ENCODE results near the gene CTH. TPM values are rescaled to one million over a fixed set of nuclear protein-coding genes. Genes with fewer than 3 reads are reported as not detected.
A peak's percentile ranks its signal among the peaks of the same experiment; 100 is the strongest.

Gene CTH
- total and polyA plus RNA-seq, 2 of the 4 experiments (the other 2 are of a cell fraction) = 2.7 to 3.0 TPM

DNA sequence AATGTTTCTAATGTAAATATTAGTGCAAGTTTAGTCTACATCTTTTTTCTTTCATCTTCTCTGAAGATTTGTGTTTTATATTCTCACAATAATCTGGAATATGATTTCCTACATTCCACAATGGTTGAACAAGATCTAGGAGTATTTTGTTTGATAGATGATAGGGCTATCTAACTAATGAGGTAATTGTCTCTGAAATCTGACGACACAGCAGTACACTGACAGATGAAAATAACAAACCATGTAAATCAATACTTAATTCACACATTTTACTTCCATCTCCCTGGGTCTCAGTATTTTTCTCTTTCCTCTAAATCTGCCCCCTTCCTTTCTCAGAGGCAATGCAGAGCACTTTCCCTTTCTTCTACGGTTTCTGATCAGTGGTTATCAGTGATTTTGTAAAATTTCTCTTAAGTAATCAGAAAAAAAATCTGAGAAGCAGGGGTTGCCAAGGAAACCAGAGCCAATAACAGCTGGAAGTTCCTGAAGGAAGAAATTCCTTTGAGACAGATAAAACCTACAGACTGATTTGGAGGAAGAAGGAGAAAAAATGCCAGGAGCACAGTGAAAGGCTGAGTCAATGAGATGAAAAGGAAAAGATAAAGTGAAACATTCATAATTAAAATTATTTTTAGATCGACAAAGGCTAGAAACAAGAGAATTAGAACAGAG is 49.2 kb upstream of the CTH start:
- Histone ChIP-seq H3K27me3 (ENCODE audit: control insufficient read depth, insufficient read depth, low read length) (no peaks in the 10 kb centered on the region), H4K91ac (ENCODE audit: insufficient read depth, low read depth, low read length) (no peak overlapping the region), H3K4ac (ENCODE audit: low read depth, low read length) (no peak overlapping the region), H2AK5ac (ENCODE audit: low read depth, low read length) (no peak overlapping the region), H3K36me3 (ENCODE audit: control insufficient read depth, insufficient read depth, low read length) (peaks cover 2% of the 10 kb centered on the region; the same call in 1 of the 2 replicates), H2BK5ac (ENCODE audit: low read depth, low read length, poor library complexity, severe bottlenecking) (no peak overlapping the region), H3K27ac (ENCODE audit: insufficient read depth, low read length) (no peak overlapping the region), H3K14ac (replicated peaks; ENCODE audit: low read depth, low read length) (no peak overlapping the region), H2AFZ (replicated peaks; ENCODE audit: low read length, poor library complexity) (no peak overlapping the region), H3K56ac (ENCODE audit: extremely low read depth, insufficient read depth, low read length) (no peak overlapping the region), H3K23ac (ENCODE audit: low read depth, low read length) (no peak overlapping the region), H2BK120ac (ENCODE audit: low read depth, low read length) (no peak overlapping the region), H2AK9ac (replicated peaks; ENCODE audit: low read depth, low read length, poor library complexity) (no peak overlapping the region), H3K9me1 (ENCODE audit: insufficient read depth, low read length) (no peaks in the 10 kb centered on the region), H4K20me1 (ENCODE audit: insufficient read depth, low read length) (no peaks in the 10 kb centered on the region), H3K4me3 (ENCODE audit: insufficient read depth, low read depth, low read length) (no peak overlapping the region), H4K8ac (ENCODE audit: low read depth in 2 of 2, low read length in 2 of 2) (no peak overlapping the region), H3K79me1 (ENCODE audit: low read depth in 1 of 2, low read length in 2 of 2) (0 out of 4 replicates have a peak, but pooled peaks cover 0 to 3% of the 10 kb centered on the region in 2 experiments), H4K5ac (ENCODE audit: low read depth, low read length) (no peak overlapping the region), H2BK15ac (ENCODE audit: low read depth, low read length) (no peak overlapping the region), H2BK20ac (ENCODE audit: low read depth, low read length) (no peak overlapping the region), H3K4me1 (ENCODE audit: control insufficient read depth, insufficient read depth, low read length) (no peaks in the 10 kb centered on the region), H3K4me2 (ENCODE audit: low read depth, low read length) (peak overlapping the region; percentile 47), H3K9me3 (ENCODE audit: control insufficient read depth, insufficient read depth, low read length) (no peaks in the 10 kb centered on the region), H3K18ac (ENCODE audit: low read depth, low read length) (no peak overlapping the region), H3K9ac (ENCODE audit: low read depth, low read length) (no peak overlapping the region)
- CTCF ChIA-PET = no interaction called here
- intact Hi-C loops (cut with micrococcal nuclease) = no loop called here
- no TSS peak for BruUV-seq (replicated peaks)
- ATAC-seq (ENCODE audit: low read depth) = peak; percentile 37
- peak; percentile 73 for DNase-seq
- POLR2A ChIA-PET (ENCODE audit: unreplicated experiment) = no interaction called here
- no CpG with 5 or more reads among the region's 3 CpGs for WGBS, 2 experiments (ENCODE audit: extremely low coverage in 2 of 2, insufficient read length in 1 of 2)
- TF ChIP-seq FOS (IDR thresholded peaks at IDR 0.05; ENCODE audit: low read depth, low read length) = no peak
- TF ChIP-seq CEBPB (IDR thresholded peaks at IDR 0.05; ENCODE audit: low read depth, low read length) = no peak
- TF ChIP-seq BHLHE40 (IDR thresholded peaks at IDR 0.05; ENCODE audit: low read depth, low read length) = no peak
- TF ChIP-seq MAFK (IDR thresholded peaks at IDR 0.05; ENCODE audit: low read depth, low read length) = peak; percentile 18; the same call in 1 of the 2 replicates
- no peak for TF ChIP-seq CHD1 (IDR thresholded peaks at IDR 0.05; ENCODE audit: low read depth, low read length)
- in situ Hi-C loops (cut with MboI; ENCODE audit: low sequenced_read_pairs) = no loop called here
- dilution Hi-C loops (cut with HindIII; ENCODE audit: low sequenced_read_pairs, unreplicated experiment) = no loop called here
